ENCODE data around the gene COX20. TPM values are rescaled to one million over a fixed set of nuclear protein-coding genes. Genes with fewer than 3 reads are reported as not detected.

COX20 gene
- total RNA-seq, 2 experiments from 2014 or later: 33.1 to 34.7 TPM

DNA sequence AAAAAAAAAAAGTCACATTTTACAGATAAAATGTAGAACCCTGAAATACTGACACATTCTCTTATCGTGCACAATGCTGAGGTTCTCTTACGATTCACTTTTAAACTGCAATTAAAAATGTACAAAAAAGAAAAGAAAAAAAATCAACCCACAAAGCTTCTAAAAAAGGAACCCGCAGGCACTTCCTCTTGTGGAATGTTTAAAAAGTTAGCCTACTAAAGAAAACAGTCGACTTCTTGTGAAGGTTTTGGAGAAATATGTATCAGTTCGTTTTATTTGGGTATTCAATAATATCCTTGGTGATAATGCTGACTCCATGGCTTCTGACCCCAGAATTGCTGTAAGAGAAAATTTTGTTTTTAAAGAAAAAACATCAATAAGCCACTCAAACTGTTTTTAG lies 18.7 kb downstream of the COX20 start:
- no peak for ATAC-seq
- intact Hi-C loops (cut with micrococcal nuclease): no loop called here

DNA sequence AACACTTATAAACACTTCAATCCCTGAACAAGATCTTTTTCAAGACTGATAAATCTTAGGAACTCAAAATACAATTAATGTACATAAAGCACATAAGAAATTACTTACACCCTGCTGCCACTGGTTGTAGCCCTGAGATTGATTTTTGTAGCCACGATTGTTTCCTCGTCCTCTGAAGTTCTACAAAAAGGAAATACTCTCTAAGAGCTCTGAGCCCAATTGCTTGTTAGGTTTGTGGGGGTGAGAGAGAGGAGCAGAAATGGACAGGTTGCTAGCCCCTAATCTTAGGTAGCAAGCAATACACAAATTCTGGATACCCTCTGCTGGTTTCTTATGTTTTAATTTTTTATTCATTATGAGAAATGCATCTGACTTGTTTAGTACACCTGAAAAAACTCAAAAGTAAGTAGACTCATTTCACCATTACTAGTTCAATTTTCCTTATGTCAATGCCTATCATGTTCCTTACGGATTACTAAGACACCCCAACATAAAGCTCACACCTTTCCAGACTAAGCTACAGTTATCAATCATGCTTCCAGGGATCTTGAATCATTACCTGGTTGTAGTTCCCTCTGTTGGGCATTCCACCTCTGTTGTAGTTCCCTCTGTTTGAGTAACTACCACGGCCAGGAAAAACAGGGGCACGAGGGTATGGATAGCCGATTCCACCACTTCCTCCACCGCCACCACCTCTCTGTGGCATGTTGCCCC lies 19.6 kb downstream of the COX20 start:
- CTCF ChIA-PET: interaction anchor here (1.0 to 3.7 kb wide), 7 partner anchors 8 to 187 kb away, joined by 3 to 16 read pairs (median 4); partner anchors contain the start of genes COX20 and HNRNPU
- no peak for TF ChIP-seq CTCF (IDR thresholded peaks at IDR 0.05)
- peak overlapping the region; percentile 54 for H3K4me3 Mint-ChIP-seq
- no peaks in the 10 kb centered on the region for H3K9me3 Mint-ChIP-seq
- H3K4me1 Mint-ChIP-seq (ENCODE audit: low read depth): peaks cover 84% of the 10 kb centered on the region
- peak overlapping the region; percentile 88 for H3K27ac Mint-ChIP-seq
- intact Hi-C loops (cut with micrococcal nuclease): no loop called here
- POLR2A ChIA-PET: interaction anchor here (8.1 to 20.0 kb wide), 2 partner anchors 7 to 15 kb away, joined by 86 to 554 read pairs; partner anchors contain the start of genes COX20 and HNRNPU
- ATAC-seq (peak; percentile 27), DNase-seq (no peak)
- H3K36me3 Mint-ChIP-seq (ENCODE audit: low read depth): peaks cover 88% of the 10 kb centered on the region
- H3K27me3 Mint-ChIP-seq: no peaks in the 10 kb centered on the region

More for the DNA sequence above, 18.7 kb downstream of the COX20 start:
- no peak for DNase-seq
- no peak for TF ChIP-seq CTCF (IDR thresholded peaks at IDR 0.05)
- Mint-ChIP-seq H3K9me3 (no peaks in the 10 kb centered on the region), H3K27me3 (no peaks in the 10 kb centered on the region), H3K36me3 (ENCODE audit: low read depth) (peaks cover 90% of the 10 kb centered on the region), H3K4me1 (ENCODE audit: low read depth) (peaks cover 84% of the 10 kb centered on the region), H3K4me3 (no peak overlapping the region), H3K27ac (peak overlapping the region; percentile 64)
- CTCF ChIA-PET: interaction anchor here (1.0 to 3.7 kb wide), 2 partner anchors 18 to 188 kb away, joined by 4 to 16 read pairs; partner anchors contain the start of gene COX20
- POLR2A ChIA-PET: interaction anchor here (8.1 to 20.0 kb wide), 2 partner anchors 8 to 14 kb away, joined by 86 to 554 read pairs; partner anchors contain the start of genes COX20 and HNRNPU

DNA sequence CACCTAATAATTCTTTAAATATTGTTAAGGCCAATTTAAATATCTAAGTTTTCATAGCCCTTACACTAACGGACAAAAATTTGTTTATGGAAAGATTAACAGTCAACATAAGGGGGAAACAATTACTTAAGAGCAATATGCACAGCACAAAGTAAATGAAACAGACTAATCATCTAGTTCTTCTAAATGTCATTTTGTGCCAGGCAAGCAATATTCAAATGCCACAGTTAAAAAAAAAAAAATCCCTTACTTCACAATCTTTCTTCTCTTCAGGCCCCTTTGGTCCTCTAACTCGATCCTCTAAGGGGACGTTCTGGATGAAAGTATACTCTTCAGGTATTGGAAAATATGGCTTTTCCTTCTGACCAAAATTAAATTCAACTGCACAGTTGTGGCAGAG lies 22.3 kb downstream of the COX20 start:
- ATAC-seq (no peak), DNase-seq (no peak)
- Mint-ChIP-seq H3K27me3 (no peaks in the 10 kb centered on the region), H3K36me3 (ENCODE audit: low read depth) (peaks cover 89% of the 10 kb centered on the region), H3K27ac (peak overlapping the region; percentile 88), H3K4me3 (peak overlapping the region; percentile 22), H3K9me3 (no peaks in the 10 kb centered on the region), H3K4me1 (ENCODE audit: low read depth) (peaks cover 71% of the 10 kb centered on the region)
- intact Hi-C loops (cut with micrococcal nuclease): no loop called here
- ChIA-PET POLR2A (interaction anchor here (9.4 to 20.0 kb wide), 2 partner anchors 5 to 17 kb away, joined by 86 to 554 read pairs; partner anchors contain the start of gene COX20), CTCF (interaction anchor here (0.6 to 3.7 kb wide), 4 partner anchors 18 to 185 kb away, joined by 3 to 16 read pairs (median 4); partner anchors contain the start of gene COX20)
- TF ChIP-seq CTCF (IDR thresholded peaks at IDR 0.05): no peak

- ChIA-PET POLR2A (interaction anchor here (1.7 to 20.0 kb wide), 3 partner anchors 6 to 113 kb away, joined by 7 to 554 read pairs (median 86); partner anchors contain the start of gene COX20), CTCF (interaction anchor here (0.7 to 1.7 kb wide), 4 partner anchors 11 to 184 kb away, joined by 4 to 5 read pairs (median 4); no protein-coding TSS in a partner anchor)
- Mint-ChIP-seq H3K36me3 (ENCODE audit: low read depth) (peaks cover 90% of the 10 kb centered on the region), H3K27me3 (no peaks in the 10 kb centered on the region), H3K4me3 (peak overlapping the region; percentile 22), H3K9me3 (no peaks in the 10 kb centered on the region), H3K27ac (peak overlapping the region; percentile 88), H3K4me1 (ENCODE audit: low read depth) (peaks cover 71% of the 10 kb centered on the region)
- DNase-seq: no peak
- TF ChIP-seq CTCF (IDR thresholded peaks at IDR 0.05): no peak
- ATAC-seq: no peak
- intact Hi-C loops (cut with micrococcal nuclease): no loop called here
Observed at GRCh38 chr1:244858357-244858756, 22.9 kb downstream of the COX20 start.

Data from activated CD8-positive, alpha-beta T cell treated with anti-CD3 and anti-CD28 coated beads for 36 hours (primary cell).